ENCODE measurements around the gene ZNF469.

The ZNF469 gene

DNA sequence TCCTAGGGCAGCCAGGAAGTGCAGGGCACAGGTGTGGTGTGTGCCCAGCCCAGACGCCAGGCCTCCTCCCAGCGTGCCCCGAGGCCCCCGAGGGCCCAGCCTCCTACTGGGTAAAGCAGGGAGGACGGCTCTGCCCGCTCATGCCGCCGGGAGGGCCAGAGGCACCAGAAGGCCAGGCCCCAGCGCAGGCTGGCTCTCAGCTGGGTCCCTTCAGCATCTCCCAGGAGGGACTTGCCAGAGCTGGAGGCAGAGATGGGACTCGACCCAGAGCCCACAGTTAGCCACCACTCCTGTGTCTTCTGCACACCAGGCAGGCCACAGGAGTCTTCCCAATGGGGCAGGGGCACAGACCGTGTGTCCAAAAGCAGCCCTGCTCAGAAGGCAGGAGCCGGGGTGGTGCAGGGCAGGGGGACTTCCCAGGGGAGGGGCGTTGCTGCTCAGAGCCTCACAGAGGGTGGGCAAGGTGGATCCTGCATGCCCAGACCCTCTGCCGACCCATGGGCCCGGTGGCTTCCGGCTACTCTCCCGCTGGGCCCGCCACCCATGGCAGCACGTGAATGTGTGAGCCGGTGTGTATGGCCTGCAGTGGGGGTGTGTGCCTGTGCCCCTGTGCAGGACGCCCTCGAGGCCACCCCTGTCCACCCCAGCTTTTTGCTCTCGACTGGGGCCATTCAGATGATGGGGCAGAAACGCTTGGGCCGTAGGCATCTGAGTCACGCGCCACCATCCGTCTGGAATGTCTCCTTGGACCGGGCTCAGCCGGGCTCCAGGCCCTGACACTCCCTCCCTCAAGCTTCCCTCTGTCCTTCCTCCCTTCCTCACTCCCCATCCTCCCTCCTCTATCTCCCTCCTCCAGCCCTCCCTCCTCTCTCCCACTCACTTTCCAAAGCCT lies 5.7 kb upstream of the ZNF469 start:
- DNase-seq (ENCODE audit: low read depth in 2 of 2): no peak

DNA sequence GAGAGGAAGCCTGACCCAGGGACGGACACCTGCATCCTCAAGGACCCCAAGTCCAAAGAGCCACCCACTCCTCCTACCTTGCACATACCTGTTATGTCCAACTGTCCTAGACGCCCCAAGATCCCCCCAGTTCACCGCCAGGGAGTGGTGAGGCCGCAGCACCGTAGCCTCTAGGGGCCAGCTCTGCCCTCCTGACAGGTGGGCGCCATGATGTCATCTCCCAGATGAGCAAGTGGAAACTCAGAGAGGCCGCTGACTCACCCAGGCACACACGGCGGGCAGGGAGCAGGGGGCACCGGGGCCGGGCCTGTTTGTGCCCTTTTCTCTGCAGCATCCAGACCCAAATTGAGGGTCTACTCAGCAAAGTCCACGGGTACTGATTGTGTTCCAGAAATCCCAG lies 4.8 kb upstream of the ZNF469 start:
- no peak for DNase-seq (ENCODE audit: low read depth in 2 of 2)

DNA sequence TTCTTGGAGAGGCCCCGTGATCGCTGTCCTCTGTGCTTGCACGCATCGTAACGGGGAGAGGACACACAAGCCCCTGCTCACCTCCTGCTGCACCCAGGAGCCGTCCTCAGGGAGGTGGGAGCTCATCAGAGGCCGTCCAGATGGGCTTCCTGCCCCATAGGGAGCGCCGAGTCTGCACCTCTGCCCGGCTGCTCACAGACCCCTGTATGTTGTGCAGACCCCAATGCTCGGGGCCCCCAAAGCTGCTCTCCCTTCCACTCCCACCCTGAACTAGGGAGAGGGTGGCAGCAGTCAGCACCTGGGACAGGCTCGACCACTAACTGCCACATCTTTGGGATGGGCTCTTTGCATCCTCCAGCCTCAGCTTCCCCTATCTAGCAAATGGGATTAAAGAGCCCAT lies 4.4 kb upstream of the ZNF469 start:
- no peak for DNase-seq (ENCODE audit: low read depth in 2 of 2)

GRCh38 chr16:88378836-88379693 lies 3.7 kb upstream of the ZNF469 start:
- no peak for DNase-seq (ENCODE audit: low read depth in 2 of 2)

DNA sequence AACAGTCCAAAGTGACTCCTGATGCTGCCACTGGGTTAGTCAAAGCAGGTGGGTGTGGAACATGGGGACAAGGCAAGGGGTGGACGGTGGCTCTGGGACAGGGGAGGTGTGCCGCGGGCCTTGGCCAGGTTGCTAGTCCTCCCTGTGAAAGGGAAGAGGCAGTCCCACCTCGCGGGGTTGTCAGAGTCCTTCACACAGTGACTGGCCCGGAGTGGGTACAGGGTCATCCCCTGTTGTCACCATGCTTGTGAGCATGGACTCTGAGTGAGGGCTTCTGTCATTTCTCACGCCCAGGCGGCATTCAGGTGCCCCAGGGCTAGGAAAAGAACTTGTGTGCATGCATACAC lies 3.1 kb upstream of the ZNF469 start:
- no peak for DNase-seq (ENCODE audit: low read depth in 2 of 2)

DNA sequence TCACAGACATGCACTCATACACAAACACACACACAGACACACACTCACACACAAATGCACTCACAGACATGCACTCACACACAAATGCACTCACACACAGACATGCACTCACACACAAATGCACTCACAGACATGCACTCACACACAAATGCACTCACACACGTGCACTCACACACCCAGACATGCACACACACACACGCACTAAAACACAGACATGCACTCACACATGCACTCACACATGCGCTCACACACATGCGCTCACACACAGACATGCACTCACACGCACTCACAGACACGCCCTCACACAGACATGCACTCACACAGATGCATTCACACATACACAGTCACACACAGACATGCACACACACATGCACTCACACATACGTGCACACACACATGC lies 2.7 kb upstream of the ZNF469 start:
- DNase-seq (ENCODE audit: low read depth in 2 of 2): no peak

- DNase-seq (ENCODE audit: low read depth in 2 of 2): no peak
Measured at GRCh38 chr16:88380619-88381018, 2.1 kb upstream of the ZNF469 start.

- no peak for DNase-seq (ENCODE audit: low read depth in 2 of 2)
Measured at GRCh38 chr16:88381820-88382451, 823 bp upstream of the ZNF469 start.

- no peak for DNase-seq (ENCODE audit: low read depth in 2 of 2)
Measured at GRCh38 chr16:88383401-88384221, 852 bp downstream of the ZNF469 start.

- DNase-seq (ENCODE audit: low read depth in 2 of 2): no peak
Measured at GRCh38 chr16:88384222-88385111, 1.7 kb downstream of the ZNF469 start.

- no peak for DNase-seq (ENCODE audit: low read depth in 2 of 2)
Measured at GRCh38 chr16:88385112-88385594, 2.4 kb downstream of the ZNF469 start.

- DNase-seq (ENCODE audit: low read depth in 2 of 2): no peak
Measured at GRCh38 chr16:88385831-88386815, 3.4 kb downstream of the ZNF469 start.

GRCh38 chr16:88387180-88387765 lies 4.5 kb downstream of the ZNF469 start:
- no peak for DNase-seq (ENCODE audit: low read depth in 2 of 2)

- no peak for DNase-seq (ENCODE audit: low read depth in 2 of 2)
Measured at GRCh38 chr16:88387941-88388627, 5.3 kb downstream of the ZNF469 start.

GRCh38 chr16:88389191-88389590 lies 6.4 kb downstream of the ZNF469 start:
- DNase-seq (ENCODE audit: low read depth in 2 of 2): no peak

DNA sequence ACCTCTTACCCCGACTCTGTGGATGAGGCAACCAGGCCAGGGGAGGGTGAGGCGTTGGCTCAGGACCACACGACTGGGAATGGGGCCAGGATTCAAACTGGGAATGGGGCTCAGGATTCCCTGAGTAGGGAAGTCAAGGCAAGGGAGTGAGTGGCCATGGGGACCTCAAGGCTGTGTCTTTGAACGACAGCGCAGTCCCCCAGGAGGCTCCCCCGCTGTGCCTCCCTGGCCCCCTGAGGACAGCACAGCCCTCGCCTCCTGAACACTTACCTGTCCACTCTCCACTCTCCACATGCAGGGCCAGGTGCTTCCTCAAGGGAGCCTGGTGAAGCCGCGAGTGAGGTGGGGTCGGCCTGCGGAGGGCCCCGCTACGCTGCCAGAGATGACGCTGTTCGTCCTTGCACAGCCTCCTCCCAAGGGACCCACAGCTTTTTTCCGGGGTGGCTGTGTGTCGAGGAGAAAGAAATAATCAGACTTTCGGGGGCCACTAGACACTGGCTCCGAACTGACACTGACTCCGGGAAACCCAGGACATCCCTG lies 6.9 kb downstream of the ZNF469 start:
- DNase-seq (ENCODE audit: low read depth in 2 of 2): no peak

- DNase-seq (ENCODE audit: low read depth in 2 of 2): no peak
Measured at GRCh38 chr16:88390265-88390664, 7.5 kb downstream of the ZNF469 start.

DNA sequence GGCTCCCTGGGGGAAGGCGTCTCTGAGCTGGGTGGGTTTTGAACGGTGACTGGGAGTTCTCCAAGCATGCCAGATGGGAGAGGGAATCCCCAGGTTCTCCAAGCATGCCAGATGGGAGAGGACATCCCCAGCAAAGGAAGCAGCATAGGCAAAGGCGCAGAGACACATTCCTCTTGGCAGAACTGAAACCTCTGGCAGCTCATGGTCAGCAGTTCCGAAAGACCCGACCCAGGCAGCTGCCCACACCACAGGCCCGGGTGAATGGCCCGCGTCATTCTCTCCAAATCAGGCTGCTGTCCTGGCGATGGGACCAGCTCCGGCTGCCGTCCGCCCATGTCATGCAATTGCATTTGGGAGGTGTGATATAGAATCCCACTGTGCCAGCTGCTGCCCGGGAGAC lies 8.0 kb downstream of the ZNF469 start:
- DNase-seq (ENCODE audit: low read depth in 2 of 2): no peak

Data from stimulated activated CD8-positive, alpha-beta memory T cell treated with anti-CD3 and anti-CD28 coated beads, Interleukin-15, amount 100 ng/mL, for 4 hours (primary cell).